Skeletal muscle satellite cell (primary cell): ENCODE data around the gene RHOD.

ENCODE experiments used
- H3K27me3 ChIP-seq: 2 replicates; pipeline ENCODE4 v1.7.0; 2013; ENCODE audit warnings: low read length; ENCODE audit not compliant: control insufficient read depth, insufficient read depth
- H3K36me3 ChIP-seq: 2 replicates; pipeline ENCODE4 v1.7.0; 2013; ENCODE audit warnings: mild to moderate bottlenecking, control low read depth, low read length; ENCODE audit not compliant: insufficient read depth
- H3K4me1 ChIP-seq: 2 replicates; pipeline ENCODE4 v1.7.0; 2013; ENCODE audit warnings: low read length; ENCODE audit not compliant: control insufficient read depth, insufficient read depth
- H3K4me2 ChIP-seq: 2 replicates; pipeline ENCODE4 v1.7.0; 2013; ENCODE audit warnings: mild to moderate bottlenecking, low read length
- H3K4me3 ChIP-seq: 2 replicates; pipeline ENCODE4 v1.7.0; 2013; ENCODE audit warnings: low read length
- H3K9ac ChIP-seq: 2 replicates; pipeline ENCODE4 v1.7.0; 2013; ENCODE audit warnings: mild to moderate bottlenecking, low read depth, low read length, moderate library complexity
- H3K9me3 ChIP-seq: replicated peaks from 2 replicates; pipeline ENCODE4 v1.7.0; 2013; ENCODE audit warnings: mild to moderate bottlenecking, control low read depth, low read length

The RHOD gene

DNA sequence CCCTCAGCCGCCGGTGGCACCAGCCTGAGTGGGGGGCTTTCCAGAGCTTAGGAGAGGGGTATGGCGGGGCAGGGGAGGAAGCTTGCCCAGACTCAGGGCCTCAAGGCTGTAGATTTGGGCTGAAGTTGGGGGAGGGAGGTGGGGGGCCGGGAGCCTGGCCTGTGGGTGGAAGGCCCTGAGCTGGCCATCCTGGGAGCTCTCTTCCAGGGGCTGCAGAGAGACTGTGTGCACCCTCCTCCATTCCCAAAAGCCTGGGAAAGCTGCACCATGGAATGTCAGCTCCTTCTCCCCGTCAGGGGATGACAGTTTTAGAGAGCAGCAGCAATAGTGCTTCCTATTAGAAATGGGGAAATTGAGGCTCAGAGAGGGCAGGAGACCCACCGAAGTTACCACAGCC is 32.7 kb upstream of the RHOD start:
- Histone ChIP-seq H3K36me3 (no peaks in the 10 kb centered on the region), H3K9ac (peak overlapping the region; percentile 59), H3K4me2 (peak overlapping the region; percentile 91), H3K9me3 (no peaks in the 10 kb centered on the region), H3K27me3 (no peaks in the 10 kb centered on the region), H3K4me3 (peak overlapping the region; percentile 68), H3K4me1 (peaks cover 34% of the 10 kb centered on the region)

- Histone ChIP-seq H3K4me3 (no peak overlapping the region), H3K4me2 (peak overlapping the region; percentile 91), H3K9ac (no peak overlapping the region), H3K9me3 (no peaks in the 10 kb centered on the region), H3K27me3 (no peaks in the 10 kb centered on the region), H3K4me1 (peaks cover 34% of the 10 kb centered on the region), H3K36me3 (no peaks in the 10 kb centered on the region)
Observed at GRCh38 chr11:67024410-67024809, 32.2 kb upstream of the RHOD start.

DNA sequence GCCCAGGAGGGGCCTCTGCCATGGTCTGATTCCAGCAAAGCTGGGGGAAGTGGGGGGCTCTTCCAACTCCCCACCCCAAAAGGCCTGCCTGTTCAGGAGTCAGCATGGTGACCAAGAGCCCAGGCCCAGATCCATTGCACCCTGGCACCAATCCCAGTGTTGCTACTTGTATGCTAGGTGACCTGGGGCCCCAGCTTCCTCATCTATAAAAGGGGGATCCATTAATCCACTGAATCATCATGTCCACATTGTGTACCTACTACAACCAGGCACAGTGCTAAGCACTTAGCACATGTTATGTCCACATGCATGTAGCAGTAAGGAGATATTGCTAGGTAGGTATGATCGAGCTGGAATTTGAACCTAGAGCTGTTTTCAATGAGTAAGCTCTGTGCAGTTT is 31.7 kb upstream of the RHOD start:
- H3K9ac ChIP-seq, result no peak overlapping the region
- peak overlapping the region; percentile 91 for H3K4me2 ChIP-seq
- H3K4me3 ChIP-seq, result no peak overlapping the region
- H3K9me3 ChIP-seq, result no peaks in the 10 kb centered on the region
- H3K27me3 ChIP-seq, result no peaks in the 10 kb centered on the region
- H3K36me3 ChIP-seq, result no peaks in the 10 kb centered on the region
- peaks cover 34% of the 10 kb centered on the region for H3K4me1 ChIP-seq

GRCh38 chr11:67025750-67026149 is 30.9 kb upstream of the RHOD start:
- Histone ChIP-seq H3K9me3 (no peaks in the 10 kb centered on the region), H3K4me1 (peaks cover 38% of the 10 kb centered on the region), H3K4me2 (no peak overlapping the region), H3K36me3 (no peaks in the 10 kb centered on the region), H3K9ac (no peak overlapping the region), H3K4me3 (no peak overlapping the region), H3K27me3 (no peaks in the 10 kb centered on the region)

DNA sequence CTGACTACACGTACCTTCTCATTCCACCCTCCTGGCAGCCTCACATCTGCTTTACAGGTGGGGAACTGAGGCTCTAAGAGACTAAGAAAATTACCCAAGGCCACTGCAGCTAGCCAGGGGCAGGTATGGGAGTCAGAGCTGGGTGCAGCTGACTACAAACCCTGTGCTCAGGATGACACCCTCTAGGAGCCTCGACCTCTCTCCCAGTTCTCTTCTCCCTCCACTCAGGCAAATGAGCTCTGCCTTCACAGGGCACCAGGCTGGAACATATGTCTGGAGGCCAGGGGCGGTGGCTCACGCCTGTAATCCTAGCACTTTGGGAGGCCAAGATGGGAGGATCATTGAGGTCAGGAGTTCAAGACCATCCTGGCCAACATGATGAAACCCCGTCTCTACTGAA is 29.7 kb upstream of the RHOD start:
- H3K9me3 ChIP-seq, result no peaks in the 10 kb centered on the region
- H3K27me3 ChIP-seq, result no peaks in the 10 kb centered on the region
- H3K9ac ChIP-seq, result no peak overlapping the region
- no peaks in the 10 kb centered on the region for H3K36me3 ChIP-seq
- H3K4me3 ChIP-seq, result no peak overlapping the region
- peaks cover 42% of the 10 kb centered on the region for H3K4me1 ChIP-seq
- H3K4me2 ChIP-seq, result no peak overlapping the region

GRCh38 chr11:67027483-67027930 is 29.1 kb upstream of the RHOD start:
- H3K9ac ChIP-seq, result no peak overlapping the region
- H3K27me3 ChIP-seq, result no peaks in the 10 kb centered on the region

DNA sequence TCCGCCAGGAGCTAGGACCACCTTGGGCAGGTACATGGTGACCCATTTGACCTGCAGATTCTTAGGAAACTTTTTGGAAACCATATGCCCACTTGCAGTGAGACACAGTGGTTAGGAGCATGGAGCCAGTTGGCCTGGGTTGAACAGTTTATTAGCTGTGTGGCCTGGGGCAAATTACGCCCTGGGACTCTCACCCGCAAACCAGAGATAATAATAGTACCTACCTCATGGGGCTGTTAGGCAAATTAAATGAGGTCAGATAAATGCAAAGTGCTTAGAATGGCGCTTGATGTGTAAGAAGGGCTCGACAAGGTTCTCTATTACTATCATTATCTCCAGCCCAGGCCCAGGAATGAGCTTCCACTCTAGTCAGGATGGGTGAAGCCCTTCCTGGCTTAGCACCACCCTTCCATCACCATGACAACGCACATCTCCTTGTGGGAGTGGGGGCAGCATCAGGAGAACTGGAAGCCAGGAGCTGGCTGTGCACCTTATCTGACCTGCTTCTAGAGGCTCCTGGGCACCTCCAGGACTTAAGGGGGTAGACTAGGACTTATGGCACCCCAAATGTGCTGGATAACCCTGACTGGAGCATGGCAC is 28.6 kb upstream of the RHOD start:
- no peaks in the 10 kb centered on the region for H3K36me3 ChIP-seq
- no peak overlapping the region for H3K9ac ChIP-seq
- H3K9me3 ChIP-seq, result no peaks in the 10 kb centered on the region
- no peak overlapping the region for H3K4me3 ChIP-seq
- no peaks in the 10 kb centered on the region for H3K27me3 ChIP-seq
- no peak overlapping the region for H3K4me2 ChIP-seq
- peaks cover 38% of the 10 kb centered on the region for H3K4me1 ChIP-seq

More at GRCh38 chr11:67027483-67027930, 29.1 kb upstream of the RHOD start:
- Histone ChIP-seq H3K4me2 (no peak overlapping the region), H3K9me3 (no peaks in the 10 kb centered on the region), H3K4me1 (peaks cover 42% of the 10 kb centered on the region), H3K4me3 (no peak overlapping the region), H3K36me3 (no peaks in the 10 kb centered on the region)

- Histone ChIP-seq H3K36me3 (no peaks in the 10 kb centered on the region), H3K4me1 (peaks cover 37% of the 10 kb centered on the region), H3K9me3 (no peaks in the 10 kb centered on the region), H3K27me3 (no peaks in the 10 kb centered on the region), H3K4me2 (no peak overlapping the region), H3K9ac (no peak overlapping the region), H3K4me3 (no peak overlapping the region)
Observed at GRCh38 chr11:67029146-67029545, 27.5 kb upstream of the RHOD start.

DNA sequence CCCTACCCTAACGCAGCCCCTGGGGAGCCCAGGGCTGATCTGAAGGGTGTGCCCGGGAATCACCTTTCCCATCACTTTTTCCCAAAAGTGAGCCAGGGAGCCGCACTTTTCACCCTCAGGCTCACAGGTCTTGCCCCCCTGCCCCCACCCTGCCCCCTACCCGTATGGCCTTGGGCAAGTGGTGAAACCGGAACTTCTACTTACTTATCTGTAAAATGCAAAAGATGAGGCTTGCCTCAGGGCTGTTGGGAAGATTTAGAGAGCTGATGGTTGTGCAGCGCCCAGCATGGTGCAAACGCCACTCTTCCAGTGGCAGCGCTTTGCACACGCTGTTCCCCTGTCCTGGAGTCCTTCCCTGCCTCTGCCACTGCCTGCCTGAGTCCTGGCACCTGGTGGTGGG is 25.7 kb upstream of the RHOD start:
- Histone ChIP-seq H3K27me3 (no peaks in the 10 kb centered on the region), H3K9me3 (no peaks in the 10 kb centered on the region), H3K4me2 (no peak overlapping the region), H3K36me3 (no peaks in the 10 kb centered on the region), H3K4me1 (peaks cover 32% of the 10 kb centered on the region), H3K9ac (no peak overlapping the region), H3K4me3 (no peak overlapping the region)

GRCh38 chr11:67031791-67032561 is 24.7 kb upstream of the RHOD start:
- Histone ChIP-seq H3K4me1 (peaks cover 32% of the 10 kb centered on the region), H3K4me3 (no peak overlapping the region), H3K9me3 (no peaks in the 10 kb centered on the region), H3K4me2 (peak overlapping the region; percentile 38), H3K27me3 (no peaks in the 10 kb centered on the region), H3K9ac (peak overlapping the region; percentile 5), H3K36me3 (no peaks in the 10 kb centered on the region)

DNA sequence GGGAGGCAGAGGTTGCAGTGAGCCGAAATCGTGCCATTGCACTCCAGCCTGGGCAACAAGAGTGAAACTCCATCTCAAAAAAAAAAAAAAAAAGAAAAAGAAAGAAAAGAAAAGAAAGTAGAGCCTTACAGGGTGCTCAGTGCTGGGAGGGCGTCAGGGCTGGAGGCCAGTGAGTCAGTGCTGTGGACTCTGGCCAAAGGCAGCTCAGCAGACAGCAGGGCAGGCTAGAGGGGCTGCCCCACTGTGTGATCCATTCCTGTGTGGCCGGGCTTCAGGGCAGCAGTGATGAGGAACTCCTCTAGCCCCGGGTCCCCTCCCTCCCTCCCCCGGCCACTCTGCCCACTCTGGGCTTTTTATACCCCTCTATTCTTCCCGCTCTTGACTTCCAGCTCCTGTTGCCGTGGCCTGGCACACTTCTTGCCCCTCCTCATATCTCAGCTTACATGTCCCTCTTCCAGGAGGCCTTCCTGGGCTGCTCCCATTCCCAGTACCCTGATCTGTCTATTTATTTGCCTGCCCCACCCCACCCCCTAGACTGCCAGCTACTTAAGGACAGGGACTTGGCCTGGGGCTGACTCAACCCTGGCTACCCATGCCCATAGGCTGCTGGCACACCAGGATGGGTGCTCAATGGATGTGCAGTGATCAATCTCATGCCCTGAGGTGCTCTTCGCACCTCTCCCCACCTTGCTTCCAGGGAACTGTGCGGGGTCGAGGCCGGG is 23.7 kb upstream of the RHOD start:
- no peaks in the 10 kb centered on the region for H3K36me3 ChIP-seq
- peak overlapping the region; percentile 46 for H3K4me3 ChIP-seq
- peak overlapping the region; percentile 67 for H3K4me2 ChIP-seq
- peaks cover 32% of the 10 kb centered on the region for H3K4me1 ChIP-seq
- no peaks in the 10 kb centered on the region for H3K27me3 ChIP-seq
- no peaks in the 10 kb centered on the region for H3K9me3 ChIP-seq
- peak overlapping the region; percentile 65 for H3K9ac ChIP-seq
